PFSK-1 (cell line): ENCODE measurements around the gene ATP13A4.

Experiments used
- POLR2AphosphoS5 ChIP-seq: IDR thresholded peaks from 2 replicates; pipeline ENCODE4 v1.6.1; 2012; ENCODE audit warnings: low read depth, mild to moderate bottlenecking, control low read depth, low read length, moderate library complexity
- TF ChIP-seq, protein P1 (sequence below), 2 experiments: IDR thresholded peaks; 2 replicates each; pipeline versions ENCODE4 v1.6.1 to v1.8.0; 2011 to 2012; ENCODE audit warnings: low read depth in 2 of 2, low read length in 2 of 2, control low read depth in 1 of 2, inconsistent platforms in 1 of 2, mild to moderate bottlenecking in 1 of 2, moderate library complexity in 1 of 2; ENCODE audit not compliant: insufficient read depth in 1 of 2

- TF ChIP-seq, protein P1, sequence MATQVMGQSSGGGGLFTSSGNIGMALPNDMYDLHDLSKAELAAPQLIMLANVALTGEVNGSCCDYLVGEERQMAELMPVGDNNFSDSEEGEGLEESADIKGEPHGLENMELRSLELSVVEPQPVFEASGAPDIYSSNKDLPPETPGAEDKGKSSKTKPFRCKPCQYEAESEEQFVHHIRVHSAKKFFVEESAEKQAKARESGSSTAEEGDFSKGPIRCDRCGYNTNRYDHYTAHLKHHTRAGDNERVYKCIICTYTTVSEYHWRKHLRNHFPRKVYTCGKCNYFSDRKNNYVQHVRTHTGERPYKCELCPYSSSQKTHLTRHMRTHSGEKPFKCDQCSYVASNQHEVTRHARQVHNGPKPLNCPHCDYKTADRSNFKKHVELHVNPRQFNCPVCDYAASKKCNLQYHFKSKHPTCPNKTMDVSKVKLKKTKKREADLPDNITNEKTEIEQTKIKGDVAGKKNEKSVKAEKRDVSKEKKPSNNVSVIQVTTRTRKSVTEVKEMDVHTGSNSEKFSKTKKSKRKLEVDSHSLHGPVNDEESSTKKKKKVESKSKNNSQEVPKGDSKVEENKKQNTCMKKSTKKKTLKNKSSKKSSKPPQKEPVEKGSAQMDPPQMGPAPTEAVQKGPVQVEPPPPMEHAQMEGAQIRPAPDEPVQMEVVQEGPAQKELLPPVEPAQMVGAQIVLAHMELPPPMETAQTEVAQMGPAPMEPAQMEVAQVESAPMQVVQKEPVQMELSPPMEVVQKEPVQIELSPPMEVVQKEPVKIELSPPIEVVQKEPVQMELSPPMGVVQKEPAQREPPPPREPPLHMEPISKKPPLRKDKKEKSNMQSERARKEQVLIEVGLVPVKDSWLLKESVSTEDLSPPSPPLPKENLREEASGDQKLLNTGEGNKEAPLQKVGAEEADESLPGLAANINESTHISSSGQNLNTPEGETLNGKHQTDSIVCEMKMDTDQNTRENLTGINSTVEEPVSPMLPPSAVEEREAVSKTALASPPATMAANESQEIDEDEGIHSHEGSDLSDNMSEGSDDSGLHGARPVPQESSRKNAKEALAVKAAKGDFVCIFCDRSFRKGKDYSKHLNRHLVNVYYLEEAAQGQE (IDR thresholded peaks at IDR 0.05; ENCODE audit: insufficient read depth in 1 of 2, low read depth in 2 of 2, low read length in 2 of 2), result no peak
- no peak for TF ChIP-seq POLR2AphosphoS5
Measured at GRCh38 chr3:193593668-193594030, 39.0 kb upstream of the ATP13A4 start.
